ENCODE measurements around the gene FYCO1. TPM values are rescaled to one million over a fixed set of nuclear protein-coding genes. Genes with fewer than 3 reads are reported as not detected.

FYCO1 gene
- polyA plus RNA-seq, 3 donors, result 0.59 to 5.0 (median 1.3) TPM

DNA sequence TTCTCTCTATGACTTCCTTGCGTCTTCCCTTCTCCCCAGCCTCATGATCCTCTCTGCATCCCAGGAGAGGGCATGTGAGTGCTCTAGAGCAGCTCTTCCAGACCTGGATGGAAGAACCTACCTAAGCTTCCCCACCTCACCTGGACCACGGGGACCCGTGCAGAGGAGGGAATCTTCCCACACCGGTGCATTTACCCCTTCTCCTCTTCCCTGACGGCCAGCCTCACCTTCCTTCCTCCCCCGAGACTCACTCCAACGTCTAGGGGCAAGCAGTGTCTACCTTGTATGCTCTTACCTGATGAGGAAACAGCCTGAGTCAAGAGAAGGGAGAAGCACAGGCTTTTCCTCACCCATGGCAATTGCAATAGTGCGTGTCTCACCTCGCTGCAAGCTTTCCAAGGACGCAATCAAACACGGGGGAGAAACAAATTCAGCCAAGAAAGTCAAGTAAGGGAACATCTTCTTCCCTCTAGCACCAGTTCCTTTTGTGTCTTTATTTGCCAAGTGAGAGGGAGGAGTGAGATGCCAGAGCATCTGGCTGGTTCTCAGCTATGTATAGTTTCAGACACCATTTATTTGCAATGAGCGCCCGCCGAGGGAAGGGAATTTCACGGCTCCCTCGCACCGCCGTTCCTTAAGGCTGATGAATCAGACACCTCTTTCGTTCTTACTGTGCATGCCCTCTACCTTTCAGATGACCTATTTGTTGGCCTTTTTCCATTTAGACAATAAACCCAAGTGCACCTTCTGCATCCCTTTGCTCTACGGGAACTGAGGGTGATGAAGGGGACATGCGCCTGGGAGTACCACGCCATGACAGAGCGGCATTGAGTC lies 111.0 kb downstream of the FYCO1 start:
- Histone ChIP-seq H3K79me2 (ENCODE audit: insufficient read depth, low read length) (no peaks in the 10 kb centered on the region), H3K4me3 (replicated peaks in 1 of 3; ENCODE audit: low read depth in 2 of 3, low read length in 3 of 3) (no peak overlapping the region), H3K9me3 (replicated peaks in 1 of 2; ENCODE audit: control insufficient read depth in 1 of 2, insufficient read depth in 1 of 2, low read length in 2 of 2) (no peaks in the 10 kb centered on the region), H3K4me1 (ENCODE audit: control insufficient read depth in 1 of 2, insufficient read depth in 2 of 2, low read length in 2 of 2) (no peaks in the 10 kb centered on the region), H4K20me1 (ENCODE audit: insufficient read depth, low read length) (no peaks in the 10 kb centered on the region), H3K4me2 (replicated peaks; ENCODE audit: extremely low read depth, low read length, poor library complexity, severe bottlenecking) (no peak overlapping the region), H3K27ac (ENCODE audit: low read depth in 1 of 2, low read length in 2 of 2) (no peak overlapping the region), H3K27me3 (ENCODE audit: control insufficient read depth in 2 of 2, insufficient read depth in 2 of 2, low read length in 2 of 2) (no peaks in the 10 kb centered on the region), H3K9ac (ENCODE audit: insufficient read depth, low read length, poor library complexity, severe bottlenecking) (no peak overlapping the region), H2AFZ (ENCODE audit: insufficient read depth, low read depth, low read length, poor library complexity, severe bottlenecking) (no peak overlapping the region), H3K36me3 (replicated peaks in 1 of 2; ENCODE audit: control insufficient read depth in 1 of 2, insufficient read depth in 2 of 2, low read length in 2 of 2) (no peaks in the 10 kb centered on the region)
- TF ChIP-seq, protein P1, sequence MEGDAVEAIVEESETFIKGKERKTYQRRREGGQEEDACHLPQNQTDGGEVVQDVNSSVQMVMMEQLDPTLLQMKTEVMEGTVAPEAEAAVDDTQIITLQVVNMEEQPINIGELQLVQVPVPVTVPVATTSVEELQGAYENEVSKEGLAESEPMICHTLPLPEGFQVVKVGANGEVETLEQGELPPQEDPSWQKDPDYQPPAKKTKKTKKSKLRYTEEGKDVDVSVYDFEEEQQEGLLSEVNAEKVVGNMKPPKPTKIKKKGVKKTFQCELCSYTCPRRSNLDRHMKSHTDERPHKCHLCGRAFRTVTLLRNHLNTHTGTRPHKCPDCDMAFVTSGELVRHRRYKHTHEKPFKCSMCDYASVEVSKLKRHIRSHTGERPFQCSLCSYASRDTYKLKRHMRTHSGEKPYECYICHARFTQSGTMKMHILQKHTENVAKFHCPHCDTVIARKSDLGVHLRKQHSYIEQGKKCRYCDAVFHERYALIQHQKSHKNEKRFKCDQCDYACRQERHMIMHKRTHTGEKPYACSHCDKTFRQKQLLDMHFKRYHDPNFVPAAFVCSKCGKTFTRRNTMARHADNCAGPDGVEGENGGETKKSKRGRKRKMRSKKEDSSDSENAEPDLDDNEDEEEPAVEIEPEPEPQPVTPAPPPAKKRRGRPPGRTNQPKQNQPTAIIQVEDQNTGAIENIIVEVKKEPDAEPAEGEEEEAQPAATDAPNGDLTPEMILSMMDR (IDR thresholded peaks at IDR 0.05), result no peak
- no peak overlapping the region for H3K27ac Mint-ChIP-seq
- H3K4me1 Mint-ChIP-seq, result no peaks in the 10 kb centered on the region
- no peak overlapping the region for H3K4me3 Mint-ChIP-seq
- intact Hi-C loops (cut with micrococcal nuclease), result no loop called here
- no peak for DNase-seq
- WGBS (ENCODE audit: insufficient coverage), result 98% methylated on average over 7 of the region's 23 CpGs
- peaks cover 0 to 8% (median 3%) of the 10 kb centered on the region in 3 donors for H3K27me3 Mint-ChIP-seq (ENCODE audit: low read depth in 3 of 3)
- H3K36me3 Mint-ChIP-seq, result no peaks in the 10 kb centered on the region
- no peaks in the 10 kb centered on the region for H3K9me3 Mint-ChIP-seq

DNA sequence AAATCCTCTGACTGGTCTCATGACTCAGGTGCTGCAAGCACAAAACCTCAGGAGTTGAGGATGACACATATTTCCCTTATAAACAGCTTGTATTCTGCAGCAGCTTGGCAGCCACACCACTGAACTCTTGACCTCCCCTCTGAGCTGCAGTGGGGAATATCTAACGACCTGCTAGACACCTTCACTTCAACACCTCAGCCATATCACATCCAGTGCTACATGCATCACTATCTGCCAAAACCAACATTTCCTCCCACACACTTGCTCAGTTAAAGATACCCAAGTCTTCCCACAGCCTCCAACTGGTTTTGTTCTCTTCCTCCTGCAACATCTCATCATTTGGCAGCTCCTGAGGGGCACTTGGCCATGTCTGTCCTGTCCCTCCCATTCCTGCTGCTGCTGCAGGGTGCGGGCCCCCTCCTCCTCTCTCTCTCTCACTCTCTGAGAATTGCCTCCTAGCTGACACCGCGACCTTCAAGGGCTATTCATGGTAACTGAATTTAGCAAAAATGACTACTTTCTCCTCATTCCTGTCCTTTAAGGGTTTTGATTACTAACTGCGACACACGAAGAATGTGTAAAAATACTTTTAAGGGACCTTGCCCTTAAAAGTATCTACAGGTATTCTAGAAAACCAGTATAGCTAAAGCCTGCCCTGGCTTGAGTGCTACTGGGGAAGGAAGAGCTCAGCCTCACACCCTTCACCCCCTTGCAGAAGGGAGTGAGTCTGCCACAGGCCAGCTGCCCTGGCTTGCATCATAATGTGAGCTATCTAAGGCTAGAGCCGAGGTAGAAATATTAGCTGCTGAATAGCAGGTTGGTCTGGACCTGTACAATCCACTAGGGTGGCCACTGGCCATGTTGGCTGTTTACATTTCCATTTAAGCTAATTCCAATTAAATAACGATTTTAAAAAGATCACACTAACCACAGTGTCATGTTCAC lies 114.3 kb downstream of the FYCO1 start:
- 59% methylated on average over 3 of the region's 8 CpGs for WGBS (ENCODE audit: insufficient coverage)
- no peak overlapping the region for H3K4me2 ChIP-seq (replicated peaks; ENCODE audit: extremely low read depth, low read length, poor library complexity, severe bottlenecking)

More for the DNA sequence above, 114.3 kb downstream of the FYCO1 start:
- Histone ChIP-seq H3K9me3 (replicated peaks in 1 of 2; ENCODE audit: control insufficient read depth in 1 of 2, insufficient read depth in 1 of 2, low read length in 2 of 2) (no peaks in the 10 kb centered on the region), H3K4me3 (replicated peaks in 1 of 3; ENCODE audit: low read depth in 2 of 3, low read length in 3 of 3) (no peak overlapping the region), H3K79me2 (ENCODE audit: insufficient read depth, low read length) (no peaks in the 10 kb centered on the region), H3K27ac (ENCODE audit: low read depth in 1 of 2, low read length in 2 of 2) (no peak overlapping the region), H2AFZ (ENCODE audit: insufficient read depth, low read depth, low read length, poor library complexity, severe bottlenecking) (no peak overlapping the region), H3K9ac (ENCODE audit: insufficient read depth, low read length, poor library complexity, severe bottlenecking) (no peak overlapping the region), H3K4me1 (ENCODE audit: control insufficient read depth in 1 of 2, insufficient read depth in 2 of 2, low read length in 2 of 2) (no peaks in the 10 kb centered on the region), H3K27me3 (ENCODE audit: control insufficient read depth in 2 of 2, insufficient read depth in 2 of 2, low read length in 2 of 2) (no peaks in the 10 kb centered on the region), H4K20me1 (ENCODE audit: insufficient read depth, low read length) (no peaks in the 10 kb centered on the region), H3K36me3 (replicated peaks in 1 of 2; ENCODE audit: control insufficient read depth in 1 of 2, insufficient read depth in 2 of 2, low read length in 2 of 2) (no peaks in the 10 kb centered on the region)
- intact Hi-C loops (cut with micrococcal nuclease), result no loop called here
- peaks cover 0 to 8% (median 3%) of the 10 kb centered on the region in 3 donors for H3K27me3 Mint-ChIP-seq (ENCODE audit: low read depth in 3 of 3)
- TF ChIP-seq, protein P1 (IDR thresholded peaks at IDR 0.05), result no peak
- H3K9me3 Mint-ChIP-seq, result no peaks in the 10 kb centered on the region
- H3K36me3 Mint-ChIP-seq, result no peaks in the 10 kb centered on the region
- H3K27ac Mint-ChIP-seq, result no peak overlapping the region
- DNase-seq, result no peak
- H3K4me1 Mint-ChIP-seq, result no peaks in the 10 kb centered on the region
- no peak overlapping the region for H3K4me3 Mint-ChIP-seq
